Right lobe of liver (tissue), 4 donors: ENCODE results near the gene NOB1.
"Not testable (repeated sequence)": the region's sequence is repeated elsewhere in the genome, so short reads cannot be mapped to it uniquely, and the experiment has no call there.

ENCODE experiments used
- POLR2A ChIP-seq: fragments of 450-650 bp; IDR thresholded peaks from one replicate; pipeline ENCODE4 v1.6.1; 2017; ENCODE audit warnings: antibody characterized with exemption, mild to moderate bottlenecking
- TF ChIP-seq, protein P1 (sequence below), 4 donors: fragments of 200-600 bp in 3 of 4; fragments of 450-650 bp in 1 of 4; IDR thresholded peaks; one replicate each; pipeline versions ENCODE4 v1.5.1 to v1.8.0; 2016 to 2022; ENCODE audit warnings: antibody characterized with exemption in 4 of 4, mild to moderate bottlenecking in 2 of 4
- donor health status: DM: no; HTN: no; CAD: no.
- donor health status: DM: no; HTN: no; CAD: no.
- donor health status: DM: no; HTN: yes; CAD: no.

DNA sequence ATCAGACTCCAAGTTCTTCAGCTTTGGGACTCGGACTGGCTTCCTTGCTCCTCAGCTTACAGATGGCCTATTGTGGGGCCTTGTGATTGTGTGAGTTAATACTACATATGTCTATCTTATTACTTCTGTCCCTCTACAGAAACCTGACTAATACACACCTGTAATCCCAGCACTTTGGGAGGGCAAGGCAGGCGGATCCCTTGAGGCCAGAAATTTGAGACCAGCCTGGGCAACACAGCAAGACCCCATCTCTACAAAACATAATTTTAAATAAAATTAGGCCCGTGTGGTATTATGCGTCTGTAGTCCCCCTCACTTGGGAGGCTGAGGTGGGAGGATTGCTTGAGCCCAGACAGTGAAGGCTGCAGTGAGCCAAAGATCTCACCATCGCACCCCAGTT lies 23.4 kb downstream of the NOB1 start:
- TF ChIP-seq, protein P1, sequence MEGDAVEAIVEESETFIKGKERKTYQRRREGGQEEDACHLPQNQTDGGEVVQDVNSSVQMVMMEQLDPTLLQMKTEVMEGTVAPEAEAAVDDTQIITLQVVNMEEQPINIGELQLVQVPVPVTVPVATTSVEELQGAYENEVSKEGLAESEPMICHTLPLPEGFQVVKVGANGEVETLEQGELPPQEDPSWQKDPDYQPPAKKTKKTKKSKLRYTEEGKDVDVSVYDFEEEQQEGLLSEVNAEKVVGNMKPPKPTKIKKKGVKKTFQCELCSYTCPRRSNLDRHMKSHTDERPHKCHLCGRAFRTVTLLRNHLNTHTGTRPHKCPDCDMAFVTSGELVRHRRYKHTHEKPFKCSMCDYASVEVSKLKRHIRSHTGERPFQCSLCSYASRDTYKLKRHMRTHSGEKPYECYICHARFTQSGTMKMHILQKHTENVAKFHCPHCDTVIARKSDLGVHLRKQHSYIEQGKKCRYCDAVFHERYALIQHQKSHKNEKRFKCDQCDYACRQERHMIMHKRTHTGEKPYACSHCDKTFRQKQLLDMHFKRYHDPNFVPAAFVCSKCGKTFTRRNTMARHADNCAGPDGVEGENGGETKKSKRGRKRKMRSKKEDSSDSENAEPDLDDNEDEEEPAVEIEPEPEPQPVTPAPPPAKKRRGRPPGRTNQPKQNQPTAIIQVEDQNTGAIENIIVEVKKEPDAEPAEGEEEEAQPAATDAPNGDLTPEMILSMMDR (IDR thresholded peaks at IDR 0.05) = not testable (repeated sequence)
- not testable (repeated sequence) for TF ChIP-seq POLR2A
